GM19025 (cell line): ENCODE measurements around the gene SOAT1.
"Not testable (repeated sequence)": the region's sequence is repeated elsewhere in the genome, so short reads cannot be mapped to it uniquely, and the experiment has no call there.

Experiments
- ATAC-seq: cut with Tn5 transposase; IDR thresholded peaks from one replicate; pipeline ENCODE4 v1.9.1; 2021; ENCODE audit warnings: mild to moderate bottlenecking, low read depth, moderate library complexity; ENCODE audit not compliant: unreplicated experiment

SOAT1 gene

GRCh38 chr1:179342740-179343404 lies 49.3 kb downstream of the SOAT1 start:
- no peak for ATAC-seq

DNA sequence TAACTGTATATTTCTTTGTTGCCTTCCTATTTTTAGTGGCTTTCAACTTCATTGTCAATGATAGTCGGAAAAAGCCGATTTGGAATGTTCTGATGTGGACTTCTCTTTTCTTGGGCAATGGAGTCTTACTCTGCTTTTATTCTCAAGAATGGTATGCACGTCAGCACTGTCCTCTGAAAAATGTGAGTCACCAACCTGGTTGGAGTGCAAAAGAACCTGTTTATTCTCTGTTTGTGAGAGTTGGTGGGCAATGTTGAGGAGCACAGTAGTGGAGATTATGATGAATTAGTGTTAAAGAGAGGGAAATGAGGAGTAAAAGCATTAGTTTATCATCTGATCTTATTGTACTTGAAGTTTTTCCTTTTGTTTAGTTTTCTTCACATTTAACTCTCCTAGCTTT lies 57.7 kb downstream of the SOAT1 start:
- ATAC-seq: no peak

- no peak for ATAC-seq
Measured at GRCh38 chr1:179352236-179352635, 58.6 kb downstream of the SOAT1 start.

GRCh38 chr1:179353546-179353945 lies 59.9 kb downstream of the SOAT1 start:
- no peak for ATAC-seq

DNA sequence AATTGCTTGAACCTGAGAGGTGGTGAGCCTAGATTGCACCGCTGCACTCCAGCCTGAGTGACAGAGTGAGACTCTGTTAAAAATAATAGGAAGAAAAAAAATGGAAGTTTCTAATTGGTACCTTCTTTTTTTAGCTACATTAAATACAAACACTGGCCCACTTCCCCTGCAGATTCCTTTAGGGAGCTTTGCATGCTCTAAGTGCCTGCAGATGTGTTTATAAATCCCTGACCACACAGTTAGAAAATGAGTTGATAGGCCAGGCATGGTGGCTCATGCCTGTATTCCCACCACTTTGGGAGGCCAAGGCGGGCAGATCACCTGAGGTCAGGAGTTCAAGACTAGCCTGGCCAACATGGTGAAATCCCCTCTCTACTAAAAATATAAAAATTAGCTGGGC lies 68.0 kb downstream of the SOAT1 start:
- ATAC-seq: not testable (repeated sequence)

GRCh38 chr1:179365342-179366092 lies 71.9 kb downstream of the SOAT1 start, which contains the start of gene AXDND1:
TSS of gene AXDND1 (plus strand) at chr1:179365971. CDS start at chr1:179366510, 539 bp downstream.
- peak; percentile 96 for ATAC-seq

DNA sequence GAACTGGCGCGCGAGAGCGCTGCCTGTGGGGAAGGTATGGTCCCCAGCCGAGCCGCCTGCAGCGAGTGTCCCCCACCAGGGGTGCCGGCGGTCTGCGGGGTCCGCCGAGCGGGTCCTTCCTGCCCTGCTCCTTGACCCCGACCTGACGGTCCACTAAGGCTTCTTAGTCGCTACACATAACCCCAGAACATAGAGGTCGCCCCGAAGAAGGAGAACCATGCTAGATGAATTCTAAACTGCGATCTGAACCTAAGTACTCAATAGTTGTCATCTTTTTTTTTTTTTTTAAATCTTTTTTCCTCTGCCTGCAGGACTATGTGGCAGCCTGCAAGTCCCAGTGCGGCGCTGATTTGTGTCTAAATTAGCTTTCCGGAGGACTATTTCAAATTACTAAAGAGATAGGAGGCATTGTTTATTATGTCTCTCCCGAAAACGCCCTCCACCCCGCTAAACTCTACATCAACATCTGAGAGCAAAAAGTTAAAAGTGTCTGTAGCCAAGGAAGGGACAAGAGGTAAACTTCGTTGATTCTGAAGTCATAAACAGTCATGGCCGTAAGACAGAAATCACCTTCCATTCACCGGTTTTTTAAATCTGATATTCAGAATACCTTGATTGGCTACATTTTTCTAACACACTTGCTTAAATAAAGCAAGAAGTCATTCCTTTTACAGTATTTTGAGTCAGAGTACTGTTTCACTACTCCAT lies 72.7 kb downstream of the SOAT1 start:
- peak; percentile 23 for ATAC-seq

DNA sequence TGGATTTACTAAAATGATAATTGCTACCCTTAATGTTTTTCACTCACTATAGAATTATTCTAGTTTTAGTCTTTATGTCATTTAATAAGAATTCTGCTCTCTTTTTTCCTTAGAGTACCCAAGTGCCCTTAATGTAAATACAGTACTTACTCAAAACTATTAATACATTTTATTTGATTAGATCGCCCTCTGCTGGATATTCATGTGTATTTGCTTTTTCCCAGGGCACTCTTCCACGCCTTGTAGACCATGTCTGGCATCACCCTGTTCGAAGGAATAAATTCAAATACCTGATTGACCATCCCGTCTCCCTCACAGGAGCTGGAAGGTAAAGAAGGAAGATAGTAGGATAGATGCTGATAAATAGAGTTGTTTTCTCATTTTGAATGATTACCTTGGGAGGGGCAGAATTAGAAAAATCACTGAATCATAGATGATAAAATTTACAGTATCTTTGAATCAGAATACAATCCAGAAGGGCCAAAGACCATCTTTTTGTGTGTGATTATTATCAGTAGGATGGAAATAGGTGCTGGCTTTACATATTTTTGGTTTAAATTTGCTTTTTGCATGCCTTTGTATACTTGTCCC lies 76.2 kb downstream of the SOAT1 start:
- ATAC-seq: no peak

- no peak for ATAC-seq
Measured at GRCh38 chr1:179372160-179372559, 78.6 kb downstream of the SOAT1 start.

GRCh38 chr1:179376223-179376622 lies 82.6 kb downstream of the SOAT1 start:
- no peak for ATAC-seq

DNA sequence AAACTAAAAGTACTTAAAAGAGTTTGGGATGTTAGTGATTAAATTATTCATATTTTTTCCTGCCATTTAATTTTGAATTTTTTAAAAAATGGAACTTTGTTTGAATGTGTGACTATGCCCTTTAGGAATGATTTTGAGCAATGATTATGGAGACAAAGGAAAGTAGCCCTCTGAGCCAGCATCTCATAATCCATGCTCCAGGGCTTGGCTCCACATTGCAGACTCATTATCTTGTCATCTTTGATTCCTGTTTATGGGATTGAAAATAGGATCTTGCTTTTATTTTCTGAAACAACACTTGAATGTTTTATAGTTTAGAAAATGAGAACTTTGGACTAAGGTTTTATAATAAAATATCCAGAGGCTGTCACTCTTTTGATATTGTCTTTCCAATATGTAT lies 86.7 kb downstream of the SOAT1 start:
- ATAC-seq: no peak

GRCh38 chr1:179384027-179384426 lies 90.4 kb downstream of the SOAT1 start:
- ATAC-seq: no peak

GRCh38 chr1:179385510-179385909 lies 91.9 kb downstream of the SOAT1 start:
- ATAC-seq: no peak

- ATAC-seq: no peak
Measured at GRCh38 chr1:179393721-179394120, 100.1 kb downstream of the SOAT1 start.

DNA sequence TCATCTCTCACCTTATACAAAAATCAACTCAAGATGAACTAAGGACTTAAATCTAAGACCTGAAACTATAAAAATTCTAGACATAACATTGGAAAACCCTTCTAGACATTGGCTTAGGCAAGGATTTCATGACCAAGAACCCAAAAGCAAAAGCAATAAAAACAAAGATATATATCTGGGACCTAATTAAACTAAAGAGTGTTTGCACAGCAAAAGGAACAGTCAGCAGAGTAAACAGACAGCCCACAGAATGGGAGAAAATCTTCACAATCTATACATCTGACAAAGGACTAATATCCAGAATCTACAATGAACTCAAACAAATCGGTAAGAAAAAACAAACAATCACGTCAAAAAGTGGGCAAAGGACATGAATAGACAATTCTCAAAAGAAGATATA lies 105.8 kb downstream of the SOAT1 start:
- ATAC-seq: not testable (repeated sequence)
